ENCODE data around the gene CLTB.
"Not testable (repeated sequence)": the region's sequence is repeated elsewhere in the genome, so short reads cannot be mapped to it uniquely, and the experiment has no call there.

The CLTB gene

GRCh38 chr5:176413255-176413565, 3.1 kb downstream of the CLTB start:
- peak in 1 of 2 donors; percentile 68 for DNase-seq
- peaks cover 5 to 48% (median 43%) of the 10 kb centered on the region in 4 donors for H3K4me1 ChIP-seq
- H3K4me3 ChIP-seq = no peak overlapping the region
- no peak for TF ChIP-seq CTCF (IDR thresholded peaks at IDR 0.05)
- no peaks in the 10 kb centered on the region for H3K9me3 ChIP-seq
- peak overlapping the region; percentile 7 to 40 for H3K27ac ChIP-seq
- H3K27me3 ChIP-seq = no peaks in the 10 kb centered on the region
- H3K36me3 ChIP-seq = peaks cover 7 to 24% (median 15%) of the 10 kb centered on the region in 3 donors
- intact Hi-C loops (cut with DNase I; ENCODE audit: low total_unique reads) = loop anchor here (10.0 kb wide), 1 partner anchor 232 kb away; the partner anchor contains the start of gene TSPAN17

- DNase-seq = peak in 1 of 2 donors; percentile 61
- Histone ChIP-seq H3K9me3 (no peaks in the 10 kb centered on the region), H3K4me1 (peaks cover 5 to 48% (median 43%) of the 10 kb centered on the region in 4 donors), H3K4me3 (no peak overlapping the region), H3K27ac (peak overlapping the region in 1 of 2 donors; percentile 40), H3K27me3 (no peaks in the 10 kb centered on the region), H3K36me3 (peaks cover 13 to 29% (median 19%) of the 10 kb centered on the region in 3 donors)
- intact Hi-C loops (cut with DNase I; ENCODE audit: low total_unique reads) = loop anchor here (10.0 kb wide), 1 partner anchor 232 kb away; the partner anchor contains the start of gene TSPAN17
- no peak for TF ChIP-seq CTCF (IDR thresholded peaks at IDR 0.05)
These were observed 3.7 kb downstream of the CLTB start for GRCh38 chr5:176412517-176413254.

DNA sequence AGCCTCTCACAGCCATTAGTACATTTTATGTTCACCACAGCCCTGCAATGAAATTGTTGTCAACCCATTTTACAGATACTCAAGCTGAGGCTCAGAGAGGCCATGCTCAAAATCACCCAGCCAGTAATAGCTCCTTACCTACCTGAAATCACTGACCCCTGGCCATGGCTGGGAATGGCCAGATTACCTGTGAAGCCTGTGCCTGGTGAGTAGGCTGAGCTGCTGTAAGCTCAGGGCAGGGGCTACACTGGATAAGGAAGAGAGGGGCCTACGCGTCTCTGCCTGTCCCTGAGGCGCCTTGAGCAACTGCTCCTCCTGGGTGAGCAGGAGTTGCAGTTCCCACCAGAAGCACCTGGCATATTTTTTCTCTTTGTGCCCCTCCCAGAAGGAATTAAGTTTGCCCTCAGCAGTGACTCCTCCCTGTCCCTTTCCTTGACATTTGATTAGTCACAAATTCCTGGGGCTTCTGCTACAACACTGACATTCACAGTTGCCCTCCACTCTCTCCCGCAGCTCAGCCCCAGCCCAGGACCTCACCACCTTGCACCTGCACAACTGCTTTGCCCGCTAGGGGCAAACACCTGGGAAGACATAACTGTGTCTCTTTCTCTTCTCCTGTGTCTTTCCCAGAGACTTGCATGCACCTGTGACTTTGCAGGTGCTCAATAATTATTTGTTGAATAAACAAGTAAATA, 5.7 kb downstream of the CLTB start:
- H3K4me3 ChIP-seq = no peak overlapping the region
- intact Hi-C loops (cut with DNase I; ENCODE audit: low total_unique reads) = loop anchor here (10.0 kb wide), 1 partner anchor 234 kb away; the partner anchor contains the start of gene TSPAN17
- no peaks in the 10 kb centered on the region for H3K9me3 ChIP-seq
- DNase-seq = peak in 1 of 2 donors; percentile 39
- H3K27ac ChIP-seq = no peak overlapping the region
- peaks cover 5 to 43% (median 35%) of the 10 kb centered on the region in 4 donors for H3K4me1 ChIP-seq
- no peaks in the 10 kb centered on the region for H3K27me3 ChIP-seq
- H3K36me3 ChIP-seq = peaks cover 17 to 50% (median 38%) of the 10 kb centered on the region in 3 donors
- TF ChIP-seq CTCF (IDR thresholded peaks at IDR 0.05) = no peak

- Histone ChIP-seq H3K36me3 (peaks cover 19 to 52% (median 41%) of the 10 kb centered on the region in 3 donors), H3K9me3 (no peaks in the 10 kb centered on the region)
- intact Hi-C loops (cut with DNase I; ENCODE audit: low total_unique reads) = loop anchor here (10.0 kb wide), 1 partner anchor 235 kb away; the partner anchor contains the start of gene TSPAN17
These were observed 6.6 kb downstream of the CLTB start for GRCh38 chr5:176409765-176410164.

GRCh38 chr5:176408590-176408989, 7.7 kb downstream of the CLTB start:
- intact Hi-C loops (cut with DNase I; ENCODE audit: low total_unique reads) = no loop called here
- TF ChIP-seq CTCF (IDR thresholded peaks at IDR 0.05) = no peak
- peak in 1 of 2 donors; percentile 6 for DNase-seq
- Histone ChIP-seq H3K4me3 (no peak overlapping the region), H3K27ac (no peak overlapping the region), H3K27me3 (no peaks in the 10 kb centered on the region), H3K9me3 (no peaks in the 10 kb centered on the region), H3K4me1 (peaks cover 0 to 23% (median 15%) of the 10 kb centered on the region in 4 donors), H3K36me3 (peaks cover 23 to 62% (median 52%) of the 10 kb centered on the region in 3 donors)

More at GRCh38 chr5:176409765-176410164, 6.6 kb downstream of the CLTB start:
- Histone ChIP-seq H3K4me1 (peaks cover 1 to 35% (median 27%) of the 10 kb centered on the region in 4 donors), H3K27ac (no peak overlapping the region), H3K27me3 (no peaks in the 10 kb centered on the region), H3K4me3 (no peak overlapping the region)
- no peak for TF ChIP-seq CTCF (IDR thresholded peaks at IDR 0.05)
- DNase-seq = peak in 1 of 2 donors; percentile 56

DNA sequence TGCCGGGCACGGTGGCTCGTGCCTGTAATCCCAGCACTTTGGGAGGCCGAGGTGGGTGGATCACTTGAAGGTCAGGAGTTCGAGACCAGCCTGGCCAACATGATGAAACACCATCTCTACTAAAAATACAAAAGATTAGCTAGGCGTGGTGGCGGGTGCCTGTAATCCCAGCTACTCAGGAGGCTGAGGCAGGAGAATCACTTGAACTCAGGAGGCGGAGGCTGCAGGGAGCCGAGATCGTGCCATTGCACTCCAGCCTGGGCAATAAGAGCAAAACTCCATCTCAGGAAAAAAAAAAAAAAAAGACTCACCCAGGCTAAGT, 8.1 kb downstream of the CLTB start:
- H3K4me1 ChIP-seq = peaks cover 0 to 19% (median 11%) of the 10 kb centered on the region in 4 donors
- H3K36me3 ChIP-seq = peaks cover 23 to 66% (median 54%) of the 10 kb centered on the region in 3 donors
- H3K27me3 ChIP-seq; H3K4me3 ChIP-seq; H3K9me3 ChIP-seq; H3K27ac ChIP-seq; intact Hi-C loops (cut with DNase I; ENCODE audit: low total_unique reads): not testable (repeated sequence)
- peak in 1 of 2 donors; percentile 47 for DNase-seq

Data from tibial artery (tissue), 4 donors.